Loucy (cell line): Measurements from ENCODE around the gene P4HA3.

ENCODE experiments used
- EZH2phosphoT487 ChIP-seq: fragments of 200-600 bp; IDR thresholded peaks from 2 replicates; pipeline ENCODE4 v1.6.1; 2018; ENCODE audit warnings: antibody characterized with exemption, mild to moderate bottlenecking, moderate library complexity, borderline replicate concordance
- TF ChIP-seq, protein P1 (sequence below): fragments of 200-600 bp; sonication (generic); conservative IDR thresholded peaks from 2 replicates; pipeline ENCODE4 v1.5.1; 2014; ENCODE audit warnings: mild to moderate bottlenecking, antibody characterized with exemption, low read length

DNA sequence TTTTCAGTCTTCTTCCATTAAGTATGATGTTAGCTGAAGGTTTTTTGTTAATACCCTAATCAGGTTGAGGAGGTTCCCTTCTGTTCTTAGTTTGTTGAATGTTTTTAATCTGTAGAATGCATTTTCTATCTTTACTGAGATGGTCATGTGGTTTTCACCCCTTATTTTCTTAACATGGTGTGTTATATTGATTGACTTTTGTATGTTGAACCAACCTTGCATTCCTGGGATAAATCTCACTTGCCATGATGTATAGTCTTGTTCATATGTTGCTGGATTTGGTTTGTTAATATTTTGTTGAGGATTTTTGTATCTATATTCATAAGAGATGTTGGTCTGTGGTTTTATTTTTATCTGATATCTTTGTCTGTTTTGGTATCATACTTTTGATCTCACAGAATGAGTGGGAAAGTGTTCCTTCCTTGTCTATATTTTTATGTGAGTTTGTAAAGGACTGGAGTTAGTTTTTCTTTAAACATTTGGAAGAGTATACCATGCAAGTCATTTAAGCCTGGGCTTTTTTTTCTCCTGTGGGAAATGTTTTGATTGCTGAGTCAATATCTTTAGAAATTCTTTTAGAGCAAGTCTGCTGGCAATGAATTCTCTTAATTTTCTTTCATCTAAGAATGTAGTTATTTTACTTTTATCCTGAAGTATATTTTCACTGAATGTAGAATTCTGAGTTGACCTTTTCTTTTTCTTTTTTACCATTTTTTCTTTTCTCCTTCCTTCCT, 5.5 kb upstream of the P4HA3 start:
- TF ChIP-seq, protein P1, sequence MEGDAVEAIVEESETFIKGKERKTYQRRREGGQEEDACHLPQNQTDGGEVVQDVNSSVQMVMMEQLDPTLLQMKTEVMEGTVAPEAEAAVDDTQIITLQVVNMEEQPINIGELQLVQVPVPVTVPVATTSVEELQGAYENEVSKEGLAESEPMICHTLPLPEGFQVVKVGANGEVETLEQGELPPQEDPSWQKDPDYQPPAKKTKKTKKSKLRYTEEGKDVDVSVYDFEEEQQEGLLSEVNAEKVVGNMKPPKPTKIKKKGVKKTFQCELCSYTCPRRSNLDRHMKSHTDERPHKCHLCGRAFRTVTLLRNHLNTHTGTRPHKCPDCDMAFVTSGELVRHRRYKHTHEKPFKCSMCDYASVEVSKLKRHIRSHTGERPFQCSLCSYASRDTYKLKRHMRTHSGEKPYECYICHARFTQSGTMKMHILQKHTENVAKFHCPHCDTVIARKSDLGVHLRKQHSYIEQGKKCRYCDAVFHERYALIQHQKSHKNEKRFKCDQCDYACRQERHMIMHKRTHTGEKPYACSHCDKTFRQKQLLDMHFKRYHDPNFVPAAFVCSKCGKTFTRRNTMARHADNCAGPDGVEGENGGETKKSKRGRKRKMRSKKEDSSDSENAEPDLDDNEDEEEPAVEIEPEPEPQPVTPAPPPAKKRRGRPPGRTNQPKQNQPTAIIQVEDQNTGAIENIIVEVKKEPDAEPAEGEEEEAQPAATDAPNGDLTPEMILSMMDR: no peak
- no peak for TF ChIP-seq EZH2phosphoT487
